HEK293T (cell line): ENCODE data around the gene C2CD3.
A peak's percentile ranks its signal among the peaks of the same experiment; 100 is the strongest.

Experiments used
- ARNT ChIP-seq: fragments of 450-650 bp; IDR thresholded peaks from 2 replicates; pipeline ENCODE4 v1.6.1; 2017; ENCODE audit warnings: mild to moderate bottlenecking
- BHLHE40 ChIP-seq: fragments of 450-650 bp; IDR thresholded peaks from 2 replicates; pipeline ENCODE4 v1.6.1; 2016; ENCODE audit warnings: mild to moderate bottlenecking, moderate library complexity, borderline replicate concordance
- ELF4 ChIP-seq: fragments of 450-650 bp; IDR thresholded peaks from 2 replicates; pipeline ENCODE4 v1.6.1; 2017; ENCODE audit warnings: antibody characterized with exemption
- FOXA1 ChIP-seq: fragments of 450-650 bp; IDR thresholded peaks from 2 replicates; pipeline ENCODE4 v1.6.1; 2016; ENCODE audit warnings: mild to moderate bottlenecking
- FOXM1 ChIP-seq: fragments of 450-650 bp; IDR thresholded peaks from 2 replicates; pipeline ENCODE4 v1.6.1; 2017; ENCODE audit warnings: mild to moderate bottlenecking, borderline replicate concordance
- HDGF ChIP-seq: fragments of 450-650 bp; IDR thresholded peaks from 2 replicates; pipeline ENCODE4 v1.6.1; 2017; ENCODE audit warnings: antibody characterized with exemption, borderline replicate concordance
- LEF1 ChIP-seq: fragments of 450-650 bp; IDR thresholded peaks from 2 replicates; pipeline ENCODE4 v1.6.1; 2017; ENCODE audit warnings: mild to moderate bottlenecking, borderline replicate concordance
- SUZ12 ChIP-seq: fragments of 450-650 bp; IDR thresholded peaks from 2 replicates; pipeline ENCODE4 v1.6.1; 2016; ENCODE audit warnings: mild to moderate bottlenecking
- TARDBP ChIP-seq: fragments of 450-650 bp; IDR thresholded peaks from 2 replicates; pipeline ENCODE4 v1.6.1; 2016
- ZNF384 ChIP-seq: fragments of 450-650 bp; IDR thresholded peaks from 2 replicates; pipeline ENCODE4 v1.6.1; 2016

GRCh38 chr11:73996161-73996747 is 174.5 kb downstream of the C2CD3 start:
- TF ChIP-seq HDGF (no peak), SUZ12 (no peak), LEF1 (no peak), ELF4 (no peak), FOXA1 (no peak), BHLHE40 (no peak), ARNT (no peak), ZNF384 (0 out of 2 replicates have a peak, but pooled peaks have one; percentile 18), FOXM1 (no peak), TARDBP (no peak)
